ENCODE results near the gene GRK1.
"Not testable (repeated sequence)": the region's sequence is repeated elsewhere in the genome, so short reads cannot be mapped to it uniquely, and the experiment has no call there.

GRK1 gene

GRCh38 chr13:113671066-113672001, 4.3 kb downstream of the GRK1 start:
- Histone ChIP-seq H3K36me3 (ENCODE audit: insufficient read depth, low read length) (no peaks in the 10 kb centered on the region), H3K27me3 (ENCODE audit: control insufficient read depth, insufficient read depth, low read length) (peaks cover 25% of the 10 kb centered on the region), H3K4me1 (ENCODE audit: control insufficient read depth, insufficient read depth, low read length) (no peaks in the 10 kb centered on the region), H3K4me2 (ENCODE audit: low read length) (no peak overlapping the region), H3K9ac (ENCODE audit: low read depth, low read length) (no peak overlapping the region), H3K9me3 (replicated peaks; ENCODE audit: low read length) (no peaks in the 10 kb centered on the region), H3K4me3 (ENCODE audit: low read length) (no peak overlapping the region)

- Histone ChIP-seq H3K9me3 (replicated peaks; ENCODE audit: low read length) (no peaks in the 10 kb centered on the region), H3K36me3 (ENCODE audit: insufficient read depth, low read length) (no peaks in the 10 kb centered on the region), H3K4me3 (ENCODE audit: low read length) (no peak overlapping the region), H3K4me2 (ENCODE audit: low read length) (no peak overlapping the region), H3K27me3 (ENCODE audit: control insufficient read depth, insufficient read depth, low read length) (peaks cover 21% of the 10 kb centered on the region), H3K4me1 (ENCODE audit: control insufficient read depth, insufficient read depth, low read length) (no peaks in the 10 kb centered on the region), H3K9ac (ENCODE audit: low read depth, low read length) (no peak overlapping the region)
Measured at GRCh38 chr13:113672002-113672651, 5.1 kb downstream of the GRK1 start.

- no peak overlapping the region for H3K4me2 ChIP-seq (ENCODE audit: low read length)
- H3K27me3 ChIP-seq (ENCODE audit: control insufficient read depth, insufficient read depth, low read length) = no peaks in the 10 kb centered on the region
- no peak overlapping the region for H3K9ac ChIP-seq (ENCODE audit: low read depth, low read length)
- H3K4me1 ChIP-seq (ENCODE audit: control insufficient read depth, insufficient read depth, low read length) = peaks cover 2% of the 10 kb centered on the region
- H3K9me3 ChIP-seq (replicated peaks; ENCODE audit: low read length) = no peaks in the 10 kb centered on the region
- H3K4me3 ChIP-seq (ENCODE audit: low read length) = no peak overlapping the region
- H3K36me3 ChIP-seq (ENCODE audit: insufficient read depth, low read length) = no peaks in the 10 kb centered on the region
Measured at GRCh38 chr13:113722921-113723320, 55.9 kb downstream of the GRK1 start.

GRCh38 chr13:113723410-113724015, 56.5 kb downstream of the GRK1 start:
- no peak overlapping the region for H3K9ac ChIP-seq (ENCODE audit: low read depth, low read length)
- H3K4me1 ChIP-seq (ENCODE audit: control insufficient read depth, insufficient read depth, low read length) = peaks cover 2% of the 10 kb centered on the region
- H3K4me3 ChIP-seq (ENCODE audit: low read length) = no peak overlapping the region
- peaks cover 4% of the 10 kb centered on the region for H3K27me3 ChIP-seq (ENCODE audit: control insufficient read depth, insufficient read depth, low read length)
- no peaks in the 10 kb centered on the region for H3K9me3 ChIP-seq (replicated peaks; ENCODE audit: low read length)
- no peaks in the 10 kb centered on the region for H3K36me3 ChIP-seq (ENCODE audit: insufficient read depth, low read length)
- H3K4me2 ChIP-seq (ENCODE audit: low read length) = no peak overlapping the region

- Histone ChIP-seq H3K9ac (ENCODE audit: low read depth, low read length) (no peak overlapping the region), H3K27me3 (ENCODE audit: control insufficient read depth, insufficient read depth, low read length) (peaks cover 11% of the 10 kb centered on the region), H3K4me2 (ENCODE audit: low read length) (peak overlapping the region; percentile 83), H3K4me3 (ENCODE audit: low read length) (peak overlapping the region; percentile 72), H3K4me1 (ENCODE audit: control insufficient read depth, insufficient read depth, low read length) (peaks cover 5% of the 10 kb centered on the region), H3K9me3 (replicated peaks; ENCODE audit: low read length) (no peaks in the 10 kb centered on the region), H3K36me3 (ENCODE audit: insufficient read depth, low read length) (no peaks in the 10 kb centered on the region)
Measured at GRCh38 chr13:113724016-113724758, 57.2 kb downstream of the GRK1 start.

- Histone ChIP-seq H3K4me3 (ENCODE audit: low read length) (peak overlapping the region; percentile 72), H3K9ac (ENCODE audit: low read depth, low read length) (no peak overlapping the region), H3K4me1 (ENCODE audit: control insufficient read depth, insufficient read depth, low read length) (peaks cover 9% of the 10 kb centered on the region), H3K27me3 (ENCODE audit: control insufficient read depth, insufficient read depth, low read length) (peaks cover 17% of the 10 kb centered on the region), H3K36me3 (ENCODE audit: insufficient read depth, low read length) (no peaks in the 10 kb centered on the region), H3K4me2 (ENCODE audit: low read length) (peak overlapping the region; percentile 83), H3K9me3 (replicated peaks; ENCODE audit: low read length) (no peaks in the 10 kb centered on the region)
Measured at GRCh38 chr13:113724780-113725315, 57.8 kb downstream of the GRK1 start.

- not testable (repeated sequence) for H3K36me3 ChIP-seq (ENCODE audit: insufficient read depth, low read length); H3K4me2 ChIP-seq (ENCODE audit: low read length); H3K9me3 ChIP-seq (replicated peaks; ENCODE audit: low read length); H3K9ac ChIP-seq (ENCODE audit: low read depth, low read length); H3K4me3 ChIP-seq (ENCODE audit: low read length); H3K4me1 ChIP-seq (ENCODE audit: control insufficient read depth, insufficient read depth, low read length)
- H3K27me3 ChIP-seq (ENCODE audit: control insufficient read depth, insufficient read depth, low read length) = peaks cover 23% of the 10 kb centered on the region
Measured at GRCh38 chr13:113725329-113726105, 58.5 kb downstream of the GRK1 start.

- not testable (repeated sequence) for H3K9me3 ChIP-seq (replicated peaks; ENCODE audit: low read length); H3K4me3 ChIP-seq (ENCODE audit: low read length); H3K9ac ChIP-seq (ENCODE audit: low read depth, low read length); H3K4me1 ChIP-seq (ENCODE audit: control insufficient read depth, insufficient read depth, low read length); H3K36me3 ChIP-seq (ENCODE audit: insufficient read depth, low read length)
- Histone ChIP-seq H3K4me2 (ENCODE audit: low read length) (peak overlapping the region; percentile 15), H3K27me3 (ENCODE audit: control insufficient read depth, insufficient read depth, low read length) (peaks cover 30% of the 10 kb centered on the region)
Measured at GRCh38 chr13:113726106-113726821, 59.2 kb downstream of the GRK1 start.

GRCh38 chr13:113726961-113727411, 60.0 kb downstream of the GRK1 start:
- H3K9me3 ChIP-seq (replicated peaks; ENCODE audit: low read length) = no peaks in the 10 kb centered on the region
- no peaks in the 10 kb centered on the region for H3K36me3 ChIP-seq (ENCODE audit: insufficient read depth, low read length)
- peaks cover 33% of the 10 kb centered on the region for H3K27me3 ChIP-seq (ENCODE audit: control insufficient read depth, insufficient read depth, low read length)
- peaks cover 9% of the 10 kb centered on the region for H3K4me1 ChIP-seq (ENCODE audit: control insufficient read depth, insufficient read depth, low read length)
- H3K4me3 ChIP-seq (ENCODE audit: low read length) = no peak overlapping the region
- no peak overlapping the region for H3K4me2 ChIP-seq (ENCODE audit: low read length)
- no peak overlapping the region for H3K9ac ChIP-seq (ENCODE audit: low read depth, low read length)

GRCh38 chr13:113728571-113729054, 61.6 kb downstream of the GRK1 start:
- Histone ChIP-seq H3K9me3 (replicated peaks; ENCODE audit: low read length) (no peaks in the 10 kb centered on the region), H3K4me1 (ENCODE audit: control insufficient read depth, insufficient read depth, low read length) (peaks cover 9% of the 10 kb centered on the region), H3K27me3 (ENCODE audit: control insufficient read depth, insufficient read depth, low read length) (peaks cover 33% of the 10 kb centered on the region), H3K36me3 (ENCODE audit: insufficient read depth, low read length) (no peaks in the 10 kb centered on the region), H3K4me2 (ENCODE audit: low read length) (no peak overlapping the region), H3K4me3 (ENCODE audit: low read length) (no peak overlapping the region), H3K9ac (ENCODE audit: low read depth, low read length) (no peak overlapping the region)

All from skeletal muscle satellite cell (primary cell).